ENCODE measurements around the gene SH3RF3. TPM values are rescaled to one million over a fixed set of nuclear protein-coding genes. Genes with fewer than 3 reads are reported as not detected.

SH3RF3 gene
- total RNA-seq, 1 experiment from 2014 or later, result not detected

DNA sequence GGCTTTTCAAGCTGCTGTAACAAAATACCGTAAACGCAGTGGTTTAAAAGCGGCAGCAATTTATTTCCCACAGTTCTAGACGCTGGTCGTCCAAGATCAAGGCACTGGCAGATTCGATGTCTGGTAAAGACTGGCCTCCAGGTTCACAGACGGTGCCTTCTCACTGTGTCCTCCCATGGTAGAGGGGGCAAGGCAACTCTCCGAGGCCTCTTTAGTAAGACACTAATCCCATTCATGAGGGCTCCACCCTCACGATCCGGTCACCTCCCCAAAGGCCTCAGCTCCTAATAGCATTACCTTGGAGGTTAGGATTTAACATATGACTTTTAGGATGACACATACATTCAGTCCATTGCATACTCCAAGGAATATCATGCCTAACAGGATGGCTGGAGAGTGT is 117.2 kb downstream of the SH3RF3 start:
- CTCF ChIA-PET, result no interaction called here
- Histone ChIP-seq H3K4me2 (ENCODE audit: low read length) (no peak overlapping the region), H3K4me3 (replicated peaks in 1 of 2; ENCODE audit: low read depth in 1 of 2, low read length in 2 of 2) (no peak overlapping the region), H4K20me1 (ENCODE audit: insufficient read depth) (no peaks in the 10 kb centered on the region), H3K9ac (ENCODE audit: low read length) (no peak overlapping the region), H3K79me2 (ENCODE audit: insufficient read depth, low read length) (no peaks in the 10 kb centered on the region), H3K9me2 (ENCODE audit: insufficient read depth) (no peaks in the 10 kb centered on the region), H3K27ac (ENCODE audit: low read depth, low read length) (no peak overlapping the region), H3K27me3 (ENCODE audit: insufficient read depth, low read length) (0 out of 2 replicates have a peak, but pooled peaks cover 5% of the 10 kb centered on the region), H3K9me3 (ENCODE audit: control insufficient read depth in 1 of 2, insufficient read depth in 1 of 2, low read depth in 1 of 2, low read length in 2 of 2) (no peaks in the 10 kb centered on the region), H2AFZ (ENCODE audit: low read depth, low read length, poor library complexity, severe bottlenecking) (no peak overlapping the region), H3K36me3 (ENCODE audit: control insufficient read depth in 1 of 2, insufficient read depth in 2 of 2, low read length in 2 of 2) (no peaks in the 10 kb centered on the region), H3K4me1 (ENCODE audit: control insufficient read depth in 1 of 2, insufficient read depth in 2 of 2, low read length in 2 of 2) (peaks cover 0 to 8% of the 10 kb centered on the region in 2 experiments; a peak in 1 of 4 replicates)
- RAD21 ChIA-PET (ENCODE audit: low non-redundant PET in 1 of 2, low total read pairs in 2 of 2, uncharacterized antibody in 2 of 2, unreplicated experiment in 2 of 2), result no interaction called here
- BruUV-seq (replicated peaks), result no TSS peak
- DNase-seq (ENCODE audit: low read depth, low spot score) (no peak), ATAC-seq (no peak)
- TF ChIP-seq ZNF274 (IDR thresholded peaks at IDR 0.05; ENCODE audit: low read depth, low read length) (no peak), SRF (IDR thresholded peaks at IDR 0.05; ENCODE audit: low read depth) (no peak), YY1 (IDR thresholded peaks at IDR 0.05; ENCODE audit: extremely low read depth, insufficient replicate concordance, low read depth, low read length) (no peak), ELF1 (IDR thresholded peaks at IDR 0.05; ENCODE audit: borderline replicate concordance, low read depth) (no peak), ZFX (IDR thresholded peaks at IDR 0.05) (no peak), POLR2AphosphoS5 (IDR thresholded peaks at IDR 0.05; ENCODE audit: low read depth, low read length) (no peak), TCF7L2 (IDR thresholded peaks at IDR 0.05; ENCODE audit: borderline replicate concordance, extremely low read depth, insufficient read depth, insufficient read length) (no peak), FOSL1 (IDR thresholded peaks at IDR 0.05; ENCODE audit: low read depth) (no peak), RAD21 (IDR thresholded peaks at IDR 0.05; ENCODE audit: low read depth) (no peak), EZH2 (IDR thresholded peaks at IDR 0.05) (no peak), EZH2phosphoT487 (IDR thresholded peaks at IDR 0.05; ENCODE audit: borderline replicate concordance) (no peak)
- TF ChIP-seq, protein P1, sequence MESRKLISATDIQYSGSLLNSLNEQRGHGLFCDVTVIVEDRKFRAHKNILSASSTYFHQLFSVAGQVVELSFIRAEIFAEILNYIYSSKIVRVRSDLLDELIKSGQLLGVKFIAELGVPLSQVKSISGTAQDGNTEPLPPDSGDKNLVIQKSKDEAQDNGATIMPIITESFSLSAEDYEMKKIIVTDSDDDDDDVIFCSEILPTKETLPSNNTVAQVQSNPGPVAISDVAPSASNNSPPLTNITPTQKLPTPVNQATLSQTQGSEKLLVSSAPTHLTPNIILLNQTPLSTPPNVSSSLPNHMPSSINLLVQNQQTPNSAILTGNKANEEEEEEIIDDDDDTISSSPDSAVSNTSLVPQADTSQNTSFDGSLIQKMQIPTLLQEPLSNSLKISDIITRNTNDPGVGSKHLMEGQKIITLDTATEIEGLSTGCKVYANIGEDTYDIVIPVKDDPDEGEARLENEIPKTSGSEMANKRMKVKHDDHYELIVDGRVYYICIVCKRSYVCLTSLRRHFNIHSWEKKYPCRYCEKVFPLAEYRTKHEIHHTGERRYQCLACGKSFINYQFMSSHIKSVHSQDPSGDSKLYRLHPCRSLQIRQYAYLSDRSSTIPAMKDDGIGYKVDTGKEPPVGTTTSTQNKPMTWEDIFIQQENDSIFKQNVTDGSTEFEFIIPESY (IDR thresholded peaks at IDR 0.05; ENCODE audit: extremely low read depth, insufficient replicate concordance, low read length), result no peak
- TF ChIP-seq, protein P2, sequence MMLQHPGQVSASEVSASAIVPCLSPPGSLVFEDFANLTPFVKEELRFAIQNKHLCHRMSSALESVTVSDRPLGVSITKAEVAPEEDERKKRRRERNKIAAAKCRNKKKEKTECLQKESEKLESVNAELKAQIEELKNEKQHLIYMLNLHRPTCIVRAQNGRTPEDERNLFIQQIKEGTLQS (IDR thresholded peaks at IDR 0.05), result no peak
- TF ChIP-seq, protein P3, sequence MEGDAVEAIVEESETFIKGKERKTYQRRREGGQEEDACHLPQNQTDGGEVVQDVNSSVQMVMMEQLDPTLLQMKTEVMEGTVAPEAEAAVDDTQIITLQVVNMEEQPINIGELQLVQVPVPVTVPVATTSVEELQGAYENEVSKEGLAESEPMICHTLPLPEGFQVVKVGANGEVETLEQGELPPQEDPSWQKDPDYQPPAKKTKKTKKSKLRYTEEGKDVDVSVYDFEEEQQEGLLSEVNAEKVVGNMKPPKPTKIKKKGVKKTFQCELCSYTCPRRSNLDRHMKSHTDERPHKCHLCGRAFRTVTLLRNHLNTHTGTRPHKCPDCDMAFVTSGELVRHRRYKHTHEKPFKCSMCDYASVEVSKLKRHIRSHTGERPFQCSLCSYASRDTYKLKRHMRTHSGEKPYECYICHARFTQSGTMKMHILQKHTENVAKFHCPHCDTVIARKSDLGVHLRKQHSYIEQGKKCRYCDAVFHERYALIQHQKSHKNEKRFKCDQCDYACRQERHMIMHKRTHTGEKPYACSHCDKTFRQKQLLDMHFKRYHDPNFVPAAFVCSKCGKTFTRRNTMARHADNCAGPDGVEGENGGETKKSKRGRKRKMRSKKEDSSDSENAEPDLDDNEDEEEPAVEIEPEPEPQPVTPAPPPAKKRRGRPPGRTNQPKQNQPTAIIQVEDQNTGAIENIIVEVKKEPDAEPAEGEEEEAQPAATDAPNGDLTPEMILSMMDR (IDR thresholded peaks at IDR 0.05 in 2 of 3, conservative IDR thresholded peaks at IDR 0.05 in 1 of 3; ENCODE audit: borderline replicate concordance in 1 of 3, insufficient read depth in 1 of 3, low read depth in 2 of 3, low read length in 2 of 3), result no peak
- POLR2A ChIA-PET, result no interaction called here
- intact Hi-C loops (cut with micrococcal nuclease), result no loop called here

Measured in HCT116 (cell line).